Measurements from ENCODE around the gene CDCA7.
"Not testable (repeated sequence)": the region's sequence is repeated elsewhere in the genome, so short reads cannot be mapped to it uniquely, and the experiment has no call there.

Gene CDCA7

DNA sequence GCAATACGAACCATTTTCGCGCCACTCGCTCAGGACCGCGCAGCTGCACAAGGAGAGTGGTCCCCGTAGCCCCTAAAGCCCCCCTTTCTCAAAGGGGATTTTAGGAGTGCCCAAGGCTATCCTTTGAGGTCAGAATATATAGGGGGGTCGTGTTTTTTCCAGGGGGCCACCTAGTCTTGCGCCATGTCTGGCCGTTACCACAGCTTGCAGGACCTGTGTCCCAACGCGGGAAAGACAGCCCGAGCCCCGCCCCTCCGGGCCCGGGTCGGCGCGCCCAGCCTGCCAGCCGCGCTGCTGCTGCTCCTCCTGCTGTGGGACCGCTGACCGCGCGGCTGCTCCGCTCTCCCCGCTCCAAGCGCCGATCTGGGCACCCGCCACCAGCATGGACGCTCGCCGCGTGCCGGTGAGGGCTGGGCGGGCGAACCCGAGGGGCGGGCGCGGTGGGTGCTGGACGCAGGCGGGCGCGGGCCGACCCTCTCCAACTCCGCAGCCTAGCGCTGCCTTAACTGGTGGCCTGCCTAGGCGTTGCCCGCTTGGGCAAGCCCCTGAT is at the start of gene CDCA7:
Gene CDCA7 (plus strand): TSS at position 291 of the 550 bp plus-strand sequence. CDS start 92 bp downstream, at position 383.
- DNase-seq: peak; percentile 33 to 57

DNA sequence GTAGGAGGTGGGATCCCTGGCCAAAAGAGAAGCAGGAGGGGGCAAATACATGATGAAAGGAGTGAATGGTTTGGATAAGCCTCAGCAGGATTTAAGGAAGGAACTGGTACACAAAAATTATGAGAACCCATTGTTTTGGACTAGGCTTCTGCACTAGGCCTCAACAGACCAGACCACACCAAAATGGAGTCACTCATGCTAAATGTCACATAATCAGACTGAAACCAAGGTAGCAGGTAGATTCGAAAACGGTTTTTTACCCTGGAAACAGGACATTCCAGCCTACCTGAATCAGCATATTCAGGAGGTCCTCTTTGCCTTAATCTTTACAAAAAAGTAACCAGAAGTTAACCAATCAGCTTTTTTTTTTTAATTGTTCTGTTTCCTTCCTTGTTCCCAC is 49.4 kb upstream of the CDCA7 start:
- DNase-seq: no peak

- no peak for DNase-seq
These were observed 47.4 kb upstream of the CDCA7 start for GRCh38 chr2:173307293-173307692.

DNA sequence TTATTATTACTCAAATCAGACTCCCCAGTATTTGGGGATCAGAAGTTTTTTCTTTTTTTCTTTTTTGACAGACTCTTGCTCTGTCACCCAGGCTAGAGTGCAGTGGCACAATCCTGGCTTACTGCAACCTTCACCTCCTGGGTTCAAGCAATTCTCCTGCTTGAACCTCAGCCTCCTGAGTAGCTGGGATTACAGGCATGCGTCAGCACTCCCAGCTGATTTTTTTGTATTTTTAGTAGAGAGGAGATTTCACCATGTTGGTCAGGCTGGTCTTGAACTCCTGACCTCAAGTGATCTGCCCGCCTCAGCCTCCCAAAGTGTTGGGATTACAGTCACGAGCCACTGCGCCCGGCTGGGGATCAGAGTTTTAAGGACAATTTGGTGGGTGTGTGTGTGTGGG is 45.3 kb upstream of the CDCA7 start:
- DNase-seq: not testable (repeated sequence)

DNA sequence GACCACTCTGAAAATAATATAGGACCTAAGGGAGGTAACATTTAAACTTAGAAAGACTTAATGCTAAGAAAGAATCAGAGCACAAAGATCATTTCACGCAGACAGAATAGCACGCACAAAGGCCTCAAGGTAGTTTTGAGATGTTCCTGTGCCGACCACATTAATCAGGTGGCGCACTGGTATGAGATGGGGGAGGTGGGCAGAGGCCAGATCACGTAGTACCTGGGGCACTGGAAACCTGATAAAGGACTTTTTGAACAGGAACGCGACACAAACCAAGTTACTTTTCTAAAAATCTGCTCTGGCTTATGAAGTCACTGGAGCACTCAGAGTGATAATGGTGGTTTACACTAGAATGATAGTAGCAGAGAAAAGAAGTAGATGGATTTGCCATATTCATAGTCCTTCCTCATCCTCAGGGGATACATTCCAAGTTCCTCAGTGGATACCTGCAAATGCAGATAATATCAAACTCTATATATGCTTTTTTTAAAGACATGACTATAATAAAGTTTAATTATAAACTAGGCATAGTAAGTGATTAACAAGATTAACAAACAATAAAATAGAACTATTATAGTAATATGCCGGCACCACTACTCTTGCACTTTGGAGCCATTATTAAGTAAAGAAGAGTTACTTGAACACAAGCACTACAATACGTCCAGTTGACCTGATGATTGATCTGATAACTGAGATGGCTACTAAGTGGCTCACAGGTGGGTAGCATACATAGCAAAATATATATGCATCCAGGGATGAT is 42.6 kb upstream of the CDCA7 start:
- no peak for DNase-seq

DNA sequence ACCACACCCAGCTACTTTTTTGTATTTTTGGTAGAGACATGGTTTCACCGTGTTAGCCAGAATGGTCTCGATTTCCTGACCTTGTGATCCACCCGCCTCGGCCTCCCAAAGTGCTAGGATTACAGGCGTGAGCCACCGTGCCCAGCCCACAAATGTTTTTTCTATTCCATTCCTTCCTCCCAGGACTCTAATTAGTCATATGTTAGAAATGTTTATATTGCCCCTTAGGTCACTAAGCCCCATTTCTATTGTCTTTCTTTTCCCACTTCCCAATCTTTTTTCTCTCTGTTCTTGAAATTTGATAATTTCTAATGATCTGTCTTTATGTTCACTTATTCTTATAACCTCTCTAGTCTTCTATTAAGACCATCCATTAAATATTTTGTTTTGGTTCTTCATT is 31.3 kb upstream of the CDCA7 start:
- no peak for DNase-seq

DNA sequence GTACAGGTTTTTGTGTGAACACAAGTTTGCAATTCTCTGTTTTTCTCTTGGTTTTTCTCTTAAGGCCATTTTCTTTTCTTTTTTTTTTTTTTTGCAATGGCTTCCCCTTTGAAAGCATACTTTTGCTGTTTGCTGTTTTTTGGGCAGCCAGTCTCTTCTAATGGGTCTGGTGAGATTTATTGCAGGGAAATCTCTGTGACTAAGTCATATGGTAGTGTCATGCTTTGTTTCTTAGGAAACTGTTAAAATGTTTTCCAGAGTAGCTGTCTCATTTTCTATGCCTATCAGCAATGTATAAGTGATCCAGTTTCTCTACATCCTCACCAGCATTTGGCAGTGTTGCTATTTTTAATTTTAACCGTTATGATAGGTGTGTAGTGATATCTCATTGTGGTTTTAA is 27.9 kb upstream of the CDCA7 start:
- no peak for DNase-seq

- no peak for DNase-seq
These were observed 27.3 kb upstream of the CDCA7 start for GRCh38 chr2:173327421-173327820.

- DNase-seq: not testable (repeated sequence)
These were observed 21.7 kb upstream of the CDCA7 start for GRCh38 chr2:173333003-173333402.

DNA sequence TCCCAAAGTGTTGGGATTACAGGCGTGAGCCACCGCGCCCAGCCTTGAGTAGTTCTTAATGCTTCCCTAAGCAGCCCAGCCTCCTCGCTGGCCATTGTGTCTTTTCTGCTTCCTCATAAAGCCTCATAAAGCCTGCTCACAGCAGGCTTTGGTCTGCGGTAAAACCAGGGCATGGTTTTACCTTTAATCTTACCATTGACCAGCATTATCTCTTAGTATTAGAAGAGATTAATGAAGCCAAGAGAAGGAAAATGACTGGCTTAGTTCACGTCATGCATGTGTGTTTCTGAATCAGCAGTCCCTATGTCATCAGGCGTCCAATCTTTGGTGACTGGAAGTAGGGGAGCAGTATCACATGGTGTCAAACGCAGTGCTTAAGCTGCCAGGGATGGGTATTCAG is 14.9 kb upstream of the CDCA7 start:
- no peak for DNase-seq

- DNase-seq: no peak
These were observed 10.8 kb upstream of the CDCA7 start for GRCh38 chr2:173343921-173344320.

DNA sequence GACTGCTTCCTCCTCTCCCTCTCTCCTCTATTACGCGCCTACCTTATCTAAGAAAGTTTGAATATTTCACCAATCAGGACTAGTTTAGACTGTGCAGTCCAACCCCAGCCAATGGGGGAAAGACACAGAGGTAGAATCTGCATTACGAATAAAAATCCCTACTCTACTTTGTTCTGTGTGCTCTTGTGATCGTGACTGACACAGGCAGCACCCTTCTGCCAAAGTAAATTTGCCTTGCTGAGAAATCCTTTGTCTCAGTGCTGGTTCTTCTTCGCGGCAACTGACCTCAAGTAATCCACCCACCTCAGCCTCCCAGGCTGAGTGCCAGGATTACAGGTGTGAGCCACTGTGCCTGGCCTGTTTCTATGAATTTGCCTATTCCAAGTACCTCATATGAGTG is 8.6 kb upstream of the CDCA7 start:
- DNase-seq: no peak

DNA sequence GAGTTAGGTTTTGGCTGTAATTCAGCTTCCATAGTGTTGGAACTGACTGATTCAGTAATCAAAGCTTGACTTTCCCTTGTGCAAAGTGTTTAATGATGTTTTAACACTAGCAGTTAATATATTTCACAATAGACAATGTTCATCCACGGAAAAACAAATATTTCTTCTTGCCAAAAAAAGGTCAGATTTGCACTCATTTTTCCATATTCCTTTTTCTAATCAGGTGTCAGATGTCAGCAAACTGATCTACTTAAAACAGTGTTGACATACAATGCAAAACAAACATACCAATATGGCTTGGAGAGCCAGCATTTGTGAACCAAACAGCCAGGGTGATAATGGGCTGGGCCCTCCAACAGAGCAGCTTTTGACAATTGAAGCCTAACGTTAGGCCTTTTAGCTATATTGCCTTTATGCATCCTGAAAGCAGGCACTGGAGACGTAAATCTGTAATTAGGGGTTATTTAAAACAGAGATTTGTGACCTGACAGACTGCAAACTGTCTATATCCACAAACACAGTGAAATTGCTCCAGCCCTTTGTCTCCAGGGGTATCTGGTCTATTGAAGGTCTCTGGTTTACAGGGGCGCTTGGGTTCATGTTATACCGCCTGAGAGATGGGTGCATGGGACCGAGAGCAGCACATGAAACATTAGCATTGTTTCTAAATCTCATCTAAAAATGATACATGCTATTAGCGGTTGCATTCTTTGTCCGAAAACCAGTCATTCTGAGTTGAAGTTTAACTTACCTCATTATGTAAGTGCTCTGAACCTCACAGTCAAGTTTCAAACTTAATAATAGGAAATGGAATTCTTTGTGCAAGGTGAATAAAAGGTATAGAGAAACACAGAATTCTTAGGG is 7.1 kb upstream of the CDCA7 start:
- peak in 1 of 2 experiments; percentile 22 for DNase-seq

GRCh38 chr2:173349287-173349686 is 5.4 kb upstream of the CDCA7 start:
- DNase-seq: no peak

GRCh38 chr2:173350383-173350782 is 4.3 kb upstream of the CDCA7 start:
- no peak for DNase-seq

GRCh38 chr2:173351879-173352278 is 2.8 kb upstream of the CDCA7 start:
- no peak for DNase-seq

DNA sequence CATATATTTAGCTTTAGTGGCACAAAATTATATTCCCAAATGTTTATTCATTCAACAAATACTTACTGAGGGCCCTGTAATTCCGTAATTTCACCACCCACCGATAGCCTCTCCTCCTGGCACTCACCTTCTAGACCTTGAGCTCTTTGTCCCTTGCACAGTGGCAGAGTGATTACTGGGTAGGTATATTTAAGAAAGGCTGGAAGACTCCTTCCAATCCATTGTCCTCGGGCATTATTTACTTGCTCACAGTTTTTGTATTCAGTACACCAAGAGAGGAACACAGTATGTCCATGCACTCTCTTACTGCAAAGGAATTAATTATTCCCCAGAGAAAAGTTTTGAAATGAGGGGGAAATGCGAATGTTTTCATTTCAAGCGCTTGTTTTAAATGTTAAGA is 1.1 kb upstream of the CDCA7 start:
- peak in 1 of 2 experiments; percentile 2 for DNase-seq

DNA sequence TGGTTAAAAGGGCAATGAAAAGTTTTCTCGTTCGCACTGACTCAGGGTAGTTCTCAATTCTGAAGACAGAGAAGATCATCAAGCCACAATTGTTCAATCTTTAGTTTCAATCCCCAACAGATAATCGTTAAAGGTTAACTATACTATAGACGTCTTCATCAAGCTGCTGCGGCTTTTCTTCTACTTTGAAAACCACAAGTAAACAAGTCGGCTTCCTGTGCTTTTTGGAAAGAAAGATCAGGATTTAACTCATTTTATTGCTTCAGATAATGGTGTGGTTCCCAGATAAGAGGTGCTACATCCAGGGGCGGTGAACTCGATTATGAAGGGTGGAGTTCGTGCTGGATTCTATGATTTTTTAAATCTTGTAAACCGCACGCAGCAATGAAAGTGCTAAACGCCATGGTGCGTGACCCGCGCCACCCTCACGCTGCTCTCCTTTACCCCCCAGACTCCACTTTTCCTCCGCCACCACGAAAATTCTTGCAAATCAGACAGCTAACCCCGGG is 545 bp upstream of the CDCA7 start:
- DNase-seq: peak in 1 of 2 experiments; percentile 26

GRCh38 chr2:173355132-173355865 is 627 bp downstream of the CDCA7 start:
- peak; percentile 1 to 32 for DNase-seq

GRCh38 chr2:173355866-173356508 is 1.3 kb downstream of the CDCA7 start:
- DNase-seq: no peak

DNA sequence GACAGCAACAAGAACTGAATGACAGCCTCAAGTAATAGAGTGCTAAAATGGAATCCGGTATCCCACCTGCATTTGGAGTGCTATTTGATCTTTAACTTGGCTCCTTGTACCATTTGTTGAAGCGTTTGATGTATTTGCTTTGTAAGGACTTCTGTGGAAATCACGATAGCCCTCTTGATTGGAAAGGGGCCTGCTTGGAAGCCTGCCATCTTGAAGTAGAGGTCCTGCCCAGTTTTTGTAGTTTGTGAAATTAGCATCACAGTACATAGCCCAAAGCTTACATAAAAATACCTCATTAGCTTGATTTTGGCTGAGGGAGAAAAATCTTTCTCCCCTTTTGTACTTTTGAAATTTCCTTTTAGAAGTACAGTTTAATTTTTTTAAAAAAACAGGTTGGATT is 2.7 kb downstream of the CDCA7 start:
- DNase-seq: no peak

DNA sequence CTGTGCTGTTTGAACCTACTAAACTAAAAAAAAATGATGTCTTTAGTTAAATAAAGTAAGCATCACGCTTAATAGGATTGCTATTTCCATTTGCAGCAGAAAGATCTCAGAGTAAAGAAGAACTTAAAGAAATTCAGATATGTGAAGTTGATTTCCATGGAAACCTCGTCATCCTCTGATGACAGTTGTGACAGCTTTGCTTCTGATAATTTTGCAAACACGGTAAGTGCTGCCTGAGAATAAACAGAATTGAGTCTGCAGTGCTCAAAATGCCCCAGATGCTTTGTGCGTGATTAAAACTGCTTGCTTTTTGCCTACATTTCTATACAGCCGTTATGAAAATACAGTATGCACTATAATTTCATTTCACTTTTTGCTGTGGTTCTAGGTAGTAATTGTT is 3.9 kb downstream of the CDCA7 start:
- DNase-seq: no peak
